ENCODE measurements around the gene TUBB2B. TPM values are rescaled to one million over a fixed set of nuclear protein-coding genes. Genes with fewer than 3 reads are reported as not detected.

Gene TUBB2B
- 434 TPM for total RNA-seq

DNA sequence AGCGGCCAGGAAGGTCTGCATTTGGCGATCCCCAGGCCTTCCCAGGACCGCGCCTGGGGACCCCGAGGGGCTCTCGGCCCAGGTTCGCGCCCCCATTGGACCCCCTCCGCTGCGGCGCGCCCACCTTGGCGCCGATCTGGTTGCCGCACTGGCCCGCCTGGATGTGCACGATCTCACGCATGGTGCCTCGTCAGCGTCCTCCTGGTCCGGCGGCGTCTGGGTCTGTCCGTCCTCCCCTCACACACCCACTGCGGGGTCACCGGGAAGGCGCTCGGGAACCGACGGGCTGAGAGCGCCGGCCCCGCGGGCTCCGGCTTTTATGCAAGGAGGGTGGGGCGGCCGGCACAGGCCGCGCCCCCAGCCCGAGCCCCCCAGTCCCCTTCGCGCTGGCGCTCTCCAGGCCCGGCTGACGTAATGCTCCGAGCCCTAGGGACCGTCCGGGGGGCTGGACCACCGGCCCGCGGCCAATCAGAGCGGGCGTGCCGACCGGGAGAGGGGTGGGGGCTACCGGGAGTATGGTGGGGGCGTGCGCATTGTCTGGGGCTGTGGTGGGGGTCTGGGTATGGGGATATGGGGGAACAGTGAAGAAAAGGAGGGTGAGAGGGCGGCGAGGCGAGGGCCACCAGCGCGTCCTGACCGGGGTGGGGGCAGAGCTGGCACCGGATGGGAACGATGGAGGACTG, at the start of gene TUBB2B:
TSS of gene TUBB2B (minus strand) at position 291 of the 683 bp plus-strand sequence. CDS start at position 181, 110 bp downstream.

DNA sequence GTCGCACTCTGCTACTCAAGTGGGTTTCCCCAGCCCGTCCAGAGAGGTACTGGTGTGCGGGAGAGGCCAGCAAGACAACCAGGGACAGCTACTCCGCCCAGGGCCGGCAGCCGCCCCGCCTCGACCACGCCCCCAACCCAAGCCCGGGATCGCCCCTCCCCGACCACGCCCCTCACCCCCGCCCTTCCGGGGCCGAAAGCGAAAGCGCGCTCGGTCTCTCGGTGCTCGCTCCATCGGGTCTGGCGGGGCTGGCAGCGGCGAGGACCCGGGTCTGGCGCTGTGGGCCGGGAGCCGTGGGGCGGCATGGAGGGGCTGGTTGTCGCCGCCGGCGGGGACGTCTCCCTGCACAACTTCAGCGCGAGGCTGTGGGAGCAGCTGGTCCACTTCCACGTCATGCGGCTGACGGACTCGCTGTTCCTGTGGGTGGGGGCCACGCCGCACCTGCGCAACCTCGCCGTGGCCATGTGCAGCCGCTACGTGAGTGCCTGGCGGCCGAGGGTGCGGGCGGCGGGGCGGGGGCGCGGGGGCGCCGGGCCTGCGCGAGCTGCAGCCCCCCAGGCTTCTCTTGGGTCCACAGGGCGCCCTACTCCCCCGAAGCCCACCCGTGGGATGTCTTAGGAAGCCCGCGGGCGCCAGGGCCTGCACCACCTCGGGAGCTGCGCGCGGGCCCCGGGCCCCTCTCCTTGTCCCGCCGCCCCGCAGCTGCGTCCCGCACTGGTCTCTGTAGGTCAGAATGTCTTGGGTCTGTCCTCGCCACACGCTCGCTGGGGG, 31.5 kb upstream of the TUBB2B start, which contains the start of gene PSMG4:
TSS of gene PSMG4 (plus strand) at position 228 of the 771 bp plus-strand sequence. CDS start at position 304, 76 bp downstream.

Other genes starting within 250 kb of the TUBB2B start
- 9.5 TPM for gene NQO2, start 227.8 kb downstream of the TUBB2B start, total RNA-seq
- gene RIPK1, start 159.2 kb downstream of the TUBB2B start, total RNA-seq = 23.1 TPM
- gene BPHL, start 108.9 kb downstream of the TUBB2B start, total RNA-seq = 19.8 TPM
- gene TUBB2A, start 70.1 kb downstream of the TUBB2B start, total RNA-seq = 209 TPM
- gene PSMG4, start 31.3 kb upstream of the TUBB2B start, total RNA-seq = 21.3 TPM
- 27.3 TPM for gene SLC22A23, start 229.4 kb upstream of the TUBB2B start, total RNA-seq